Endothelial cell (in vitro differentiated cells): ENCODE measurements around the gene RNF182. TPM values are rescaled to one million over a fixed set of nuclear protein-coding genes. Genes with fewer than 3 reads are reported as not detected.

Source experiments
- DNase-seq: peaks from one replicate; pipeline ENCODE4 v3.0.0; 2021; ENCODE audit warnings: low spot score
- H3K27ac Mint-ChIP-seq: one replicate; pipeline ENCODE4 v1.8.0; 2021; ENCODE audit warnings: mixed read lengths, inconsistent platforms; ENCODE audit not compliant: unreplicated experiment
- H3K27me3 Mint-ChIP-seq: one replicate; pipeline ENCODE4 v1.8.0; 2021; ENCODE audit warnings: mild to moderate bottlenecking, moderate library complexity, mixed read lengths, inconsistent platforms; ENCODE audit not compliant: unreplicated experiment
- H3K36me3 Mint-ChIP-seq: one replicate; pipeline ENCODE4 v1.8.0; 2021; ENCODE audit warnings: mild to moderate bottlenecking, low read depth, mixed read lengths, inconsistent platforms; ENCODE audit not compliant: unreplicated experiment
- H3K4me1 Mint-ChIP-seq: one replicate; pipeline ENCODE4 v1.8.0; 2021; ENCODE audit warnings: mild to moderate bottlenecking, mixed read lengths, inconsistent platforms; ENCODE audit not compliant: unreplicated experiment
- H3K4me3 Mint-ChIP-seq: one replicate; pipeline ENCODE4 v1.8.0; 2021; ENCODE audit warnings: mild to moderate bottlenecking, mixed read lengths, inconsistent platforms; ENCODE audit not compliant: unreplicated experiment
- H3K9me3 Mint-ChIP-seq: one replicate; pipeline ENCODE4 v1.8.0; 2021; ENCODE audit warnings: mixed read lengths, inconsistent platforms; ENCODE audit not compliant: unreplicated experiment
- CTCF ChIP-seq: fragments of 200-600 bp; sonication (generic); IDR thresholded peaks from one replicate; pipeline ENCODE4 v1.5.0; 2021; ENCODE audit warnings: antibody characterized with exemption; ENCODE audit not compliant: unreplicated experiment
- total RNA-seq: library from RNA; stranded (reverse); fragmentation: NEBNext Ultra II Directional; extraction: Animal tissue kit (Norgen Biotek cat#: 25700); gene quantifications from one replicate; pipeline ENCODE4 v1.2.1, GENCODE V29; 2021; ENCODE audit not compliant: unreplicated experiment

Gene RNF182
- total RNA-seq, 1 donor from 2014 or later = 2.7 TPM

- no peaks in the 10 kb centered on the region for H3K9me3 Mint-ChIP-seq
- no peaks in the 10 kb centered on the region for H3K27me3 Mint-ChIP-seq
- no peak overlapping the region for H3K27ac Mint-ChIP-seq
- H3K4me3 Mint-ChIP-seq = no peak overlapping the region
- H3K36me3 Mint-ChIP-seq = no peaks in the 10 kb centered on the region
- peaks cover 5% of the 10 kb centered on the region for H3K4me1 Mint-ChIP-seq
- no peak for DNase-seq
- no peak for TF ChIP-seq CTCF
These were observed 21.4 kb upstream of the RNF182 start for GRCh38 chr6:13903364-13903763.

GRCh38 chr6:13907001-13907350 is 17.8 kb upstream of the RNF182 start:
- no peak for TF ChIP-seq CTCF
- Mint-ChIP-seq H3K27ac (no peak overlapping the region), H3K9me3 (no peaks in the 10 kb centered on the region), H3K4me1 (peaks cover 5% of the 10 kb centered on the region), H3K4me3 (no peak overlapping the region), H3K36me3 (no peaks in the 10 kb centered on the region), H3K27me3 (no peaks in the 10 kb centered on the region)
- no peak for DNase-seq

GRCh38 chr6:13907614-13908215 is 17.0 kb upstream of the RNF182 start:
- Mint-ChIP-seq H3K36me3 (no peaks in the 10 kb centered on the region), H3K27ac (no peak overlapping the region), H3K27me3 (peaks cover 3% of the 10 kb centered on the region), H3K9me3 (no peaks in the 10 kb centered on the region), H3K4me1 (peaks cover 8% of the 10 kb centered on the region), H3K4me3 (no peak overlapping the region)
- TF ChIP-seq CTCF = no peak
- DNase-seq = no peak

GRCh38 chr6:13908955-13909381 is 15.8 kb upstream of the RNF182 start:
- Mint-ChIP-seq H3K36me3 (no peaks in the 10 kb centered on the region), H3K4me1 (peaks cover 17% of the 10 kb centered on the region), H3K4me3 (no peak overlapping the region), H3K27ac (no peak overlapping the region), H3K27me3 (peaks cover 3% of the 10 kb centered on the region), H3K9me3 (no peaks in the 10 kb centered on the region)
- peak; percentile 41 for DNase-seq
- TF ChIP-seq CTCF = peak; percentile 72

- Mint-ChIP-seq H3K4me3 (no peak overlapping the region), H3K4me1 (peaks cover 17% of the 10 kb centered on the region), H3K36me3 (no peaks in the 10 kb centered on the region), H3K9me3 (no peaks in the 10 kb centered on the region), H3K27me3 (peaks cover 3% of the 10 kb centered on the region), H3K27ac (no peak overlapping the region)
- DNase-seq = no peak
- TF ChIP-seq CTCF = no peak
These were observed 14.3 kb upstream of the RNF182 start for GRCh38 chr6:13910443-13910842.
